ENCODE data around the gene RB1. TPM values are rescaled to one million over a fixed set of nuclear protein-coding genes. Genes with fewer than 3 reads are reported as not detected.

Gene RB1
- total and polyA plus RNA-seq, 9 of the 15 experiments (the other 6 are each of a cell fraction or from before 2014, with no cell fraction given): 5.0 to 23.8 (median 17.9) TPM

GRCh38 chr13:48500652-48501197 is 197.2 kb downstream of the RB1 start (continued):
- TF ChIP-seq AFF1 (IDR thresholded peaks at IDR 0.05; ENCODE audit: low read depth in 1 of 2, partially characterized antibody in 2 of 2): no peak
- TF ChIP-seq ETS2 (tag; IDR thresholded peaks at IDR 0.05; ENCODE audit: borderline replicate concordance, poor library complexity, severe bottlenecking): no peak
- TF ChIP-seq MAFG (tag; conservative IDR thresholded peaks at IDR 0.05): 0 out of 2 replicates have a peak, but pooled peaks have one; percentile 14
- TF ChIP-seq ADNP (tag; IDR thresholded peaks at IDR 0.05): no peak
- no peak for TF ChIP-seq KLF10 (CRISPR knock-in tag; IDR thresholded peaks at IDR 0.05)
- TF ChIP-seq SREBF2 (CRISPR knock-in tag; IDR thresholded peaks at IDR 0.05): no peak
- no peak for TF ChIP-seq RBM22 (IDR thresholded peaks at IDR 0.05; ENCODE audit: low read depth, low read length, poor library complexity, severe bottlenecking)
- no peak for TF ChIP-seq MYC (IDR thresholded peaks at IDR 0.05; ENCODE audit: low read depth, low read length)
- TF ChIP-seq MYC (CRISPR knock-in tag; IDR thresholded peaks at IDR 0.05; ENCODE audit: borderline replicate concordance, low read depth): no peak
- no peak for TF ChIP-seq CHCHD3 (CRISPR knock-in tag; IDR thresholded peaks at IDR 0.05)

All from K562 (cell line).